KMS-11 (cell line): Measurements from ENCODE around the gene AACS.
"Not testable (repeated sequence)": the region's sequence is repeated elsewhere in the genome, so short reads cannot be mapped to it uniquely, and the experiment has no call there.

Experiments used
- H2AFZ ChIP-seq: fragments of 200-600 bp; sonication (generic); 2 replicates; pipeline ENCODE4 v1.6.1; 2016; ENCODE audit warnings: antibody characterized with exemption, mixed run types, low read depth
- H3K27ac ChIP-seq: fragments of 200-600 bp; sonication (generic); 2 replicates; pipeline ENCODE4 v1.6.1; 2016; ENCODE audit warnings: mild to moderate bottlenecking, mixed run types
- H3K27me3 ChIP-seq: fragments of 200-600 bp; sonication (generic); 2 replicates; pipeline ENCODE4 v1.6.1; 2017; ENCODE audit warnings: mild to moderate bottlenecking, low read depth, mixed run types, moderate library complexity; ENCODE audit not compliant: insufficient read depth
- H3K36me3 ChIP-seq: fragments of 200-600 bp; sonication (generic); 2 replicates; pipeline ENCODE4 v1.6.1; 2017; ENCODE audit warnings: mild to moderate bottlenecking, mixed run types; ENCODE audit not compliant: insufficient read depth
- H3K4me1 ChIP-seq: fragments of 200-600 bp; sonication (generic); 2 replicates; pipeline ENCODE4 v1.6.1; 2016; ENCODE audit warnings: mild to moderate bottlenecking, low read depth, mixed run types; ENCODE audit not compliant: poor library complexity, severe bottlenecking
- H3K4me2 ChIP-seq: fragments of 200-600 bp; sonication (generic); 2 replicates; pipeline ENCODE4 v1.7.0; 2016; ENCODE audit warnings: mild to moderate bottlenecking, mixed run types
- H3K4me3 ChIP-seq: fragments of 200-600 bp; sonication (generic); IDR thresholded peaks from 2 replicates; pipeline ENCODE4 v1.6.1; 2017; ENCODE audit warnings: low read depth, low read length, mixed read lengths; ENCODE audit not compliant: insufficient read depth
- H3K79me2 ChIP-seq: fragments of 200-600 bp; sonication (generic); 2 replicates; pipeline ENCODE4 v1.6.1; 2016; ENCODE audit warnings: low read depth, mixed run types; ENCODE audit not compliant: insufficient read depth
- H3K9ac ChIP-seq: fragments of 200-600 bp; sonication (generic); 2 replicates; pipeline ENCODE4 v1.6.1; 2016; ENCODE audit warnings: mild to moderate bottlenecking, mixed run types
- H4K20me1 ChIP-seq: fragments of 200-600 bp; sonication (generic); 2 replicates; pipeline ENCODE4 v1.6.1; 2016; ENCODE audit warnings: mild to moderate bottlenecking, mixed run types; ENCODE audit not compliant: insufficient read depth
- CTCF ChIP-seq: fragments of 200-600 bp; sonication (generic); conservative IDR thresholded peaks from 2 replicates; pipeline ENCODE4 v1.6.1; 2017; ENCODE audit warnings: low read depth, mild to moderate bottlenecking, antibody characterized with exemption, low read length, moderate library complexity, mixed read lengths

AACS gene

DNA sequence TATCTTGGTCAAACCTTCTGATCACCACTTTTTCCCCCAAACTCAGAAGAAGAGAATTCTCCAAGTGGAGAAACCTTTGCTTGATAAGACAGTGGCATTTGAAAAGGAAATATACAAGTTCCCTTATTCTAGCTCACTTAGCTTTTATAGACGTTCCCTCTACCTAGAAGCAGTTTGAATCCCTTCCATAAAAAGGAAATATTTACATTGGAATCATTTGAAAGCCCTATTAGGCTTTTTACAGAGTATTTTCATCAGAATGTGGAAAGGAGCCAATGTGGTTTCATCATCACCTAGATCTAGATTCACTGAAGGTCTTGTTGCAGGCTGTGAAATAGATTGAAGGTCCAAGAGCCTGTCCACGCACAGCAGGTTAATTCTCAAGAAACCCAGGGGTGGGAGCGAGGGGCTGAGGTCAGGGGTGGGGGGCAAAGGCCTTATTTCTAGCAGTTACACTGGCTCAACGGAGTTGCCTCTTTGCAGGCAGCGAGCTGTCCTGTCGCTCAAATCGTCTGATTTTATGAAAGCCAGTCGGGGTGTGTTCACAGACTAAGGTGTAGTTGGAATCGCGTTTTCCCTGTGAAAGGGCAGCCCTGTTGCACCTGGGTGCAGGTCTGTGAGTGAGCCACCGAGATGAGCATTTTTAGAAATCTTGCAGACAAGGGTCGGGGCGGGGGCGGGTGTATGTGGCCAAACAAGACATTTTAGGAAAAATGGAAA lies 45.6 kb downstream of the AACS start:
- no peak overlapping the region for H3K4me2 ChIP-seq
- no peak for TF ChIP-seq CTCF
- no peaks in the 10 kb centered on the region for H3K36me3 ChIP-seq

DNA sequence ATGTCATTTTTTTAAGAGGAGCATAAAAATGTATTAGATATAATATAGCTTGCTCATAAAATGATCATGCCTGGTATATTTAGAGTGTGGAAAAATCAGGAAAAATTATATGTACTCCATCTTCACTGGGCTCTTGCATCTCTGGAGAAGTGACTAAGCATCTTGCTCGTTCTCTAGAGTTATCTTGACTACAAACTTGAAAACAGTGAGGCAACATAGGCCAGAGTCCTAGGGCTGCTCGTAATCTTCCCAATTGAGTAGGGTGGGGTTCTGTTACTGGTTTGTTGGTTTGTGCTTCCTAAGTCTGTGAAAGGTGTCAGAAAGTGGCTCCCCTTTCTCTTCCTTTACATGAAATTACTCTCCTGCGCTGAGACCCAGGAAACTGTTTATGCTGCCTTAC lies 46.2 kb downstream of the AACS start:
- no peak overlapping the region for H2AFZ ChIP-seq
- H3K9ac ChIP-seq, result no peak overlapping the region
- no peaks in the 10 kb centered on the region for H4K20me1 ChIP-seq
- H3K79me2 ChIP-seq, result no peaks in the 10 kb centered on the region
- H3K36me3 ChIP-seq, result no peaks in the 10 kb centered on the region
- no peak overlapping the region for H3K27ac ChIP-seq
- no peak overlapping the region for H3K4me2 ChIP-seq
- no peak for TF ChIP-seq CTCF
- H3K27me3 ChIP-seq, result no peaks in the 10 kb centered on the region
- no peaks in the 10 kb centered on the region for H3K4me1 ChIP-seq
- no peak overlapping the region for H3K4me3 ChIP-seq

More for the DNA sequence above, 45.6 kb downstream of the AACS start:
- no peaks in the 10 kb centered on the region for H3K4me1 ChIP-seq
- H3K27ac ChIP-seq, result no peak overlapping the region
- H3K27me3 ChIP-seq, result no peaks in the 10 kb centered on the region
- H2AFZ ChIP-seq, result no peak overlapping the region
- H3K79me2 ChIP-seq, result no peaks in the 10 kb centered on the region
- H3K4me3 ChIP-seq, result no peak overlapping the region
- H4K20me1 ChIP-seq, result no peaks in the 10 kb centered on the region
- H3K9ac ChIP-seq, result no peak overlapping the region

DNA sequence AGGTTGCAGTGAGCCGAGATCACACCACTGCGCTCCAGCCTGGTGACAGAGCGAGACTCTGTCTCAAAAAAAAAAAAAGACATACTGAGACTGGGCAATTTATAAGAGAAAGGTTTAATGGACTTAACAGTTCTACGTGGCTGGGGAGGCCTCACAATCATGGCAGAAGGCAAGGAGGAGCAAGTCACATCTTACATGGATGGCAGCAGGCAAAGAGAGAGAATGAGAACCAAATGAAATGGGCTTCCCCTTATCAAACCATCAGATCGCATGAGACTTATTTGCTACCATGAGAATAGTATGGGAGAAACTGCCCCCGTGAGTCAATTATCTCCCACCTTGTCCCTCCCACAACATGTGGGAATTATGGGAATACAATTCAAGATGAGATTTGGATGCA lies 47.4 kb downstream of the AACS start:
- not testable (repeated sequence) for H3K36me3 ChIP-seq, H2AFZ ChIP-seq, H3K27me3 ChIP-seq, H3K4me3 ChIP-seq, H4K20me1 ChIP-seq, H3K79me2 ChIP-seq, H3K4me2 ChIP-seq, H3K27ac ChIP-seq, H3K4me1 ChIP-seq, H3K9ac ChIP-seq

DNA sequence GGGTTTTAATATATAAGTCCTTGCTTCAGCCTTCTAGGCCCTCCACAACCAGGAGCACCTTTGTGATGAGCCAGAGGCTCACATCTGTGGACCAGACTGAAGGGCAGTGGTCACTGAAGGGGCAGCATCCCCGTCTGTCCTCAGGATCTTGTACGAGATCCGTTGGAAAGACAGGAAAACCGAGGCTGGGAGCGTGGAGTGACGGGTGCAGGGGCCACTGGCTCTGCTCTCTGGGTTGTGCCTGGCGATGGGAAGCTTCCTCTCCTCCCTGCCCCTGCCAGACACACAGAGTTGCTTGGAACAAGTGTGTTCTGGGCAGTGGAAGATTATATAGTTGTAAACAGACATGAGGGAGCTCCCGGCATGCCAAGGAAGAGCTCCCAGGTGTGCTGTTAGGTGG lies 48.0 kb downstream of the AACS start:
- no peak overlapping the region for H3K4me2 ChIP-seq
- no peaks in the 10 kb centered on the region for H3K27me3 ChIP-seq
- H3K4me3 ChIP-seq, result no peak overlapping the region
- no peaks in the 10 kb centered on the region for H4K20me1 ChIP-seq
- no peaks in the 10 kb centered on the region for H3K36me3 ChIP-seq
- H3K27ac ChIP-seq, result no peak overlapping the region
- H3K79me2 ChIP-seq, result no peaks in the 10 kb centered on the region
- TF ChIP-seq CTCF, result no peak
- H3K9ac ChIP-seq, result no peak overlapping the region
- no peak overlapping the region for H2AFZ ChIP-seq
- H3K4me1 ChIP-seq, result no peaks in the 10 kb centered on the region

DNA sequence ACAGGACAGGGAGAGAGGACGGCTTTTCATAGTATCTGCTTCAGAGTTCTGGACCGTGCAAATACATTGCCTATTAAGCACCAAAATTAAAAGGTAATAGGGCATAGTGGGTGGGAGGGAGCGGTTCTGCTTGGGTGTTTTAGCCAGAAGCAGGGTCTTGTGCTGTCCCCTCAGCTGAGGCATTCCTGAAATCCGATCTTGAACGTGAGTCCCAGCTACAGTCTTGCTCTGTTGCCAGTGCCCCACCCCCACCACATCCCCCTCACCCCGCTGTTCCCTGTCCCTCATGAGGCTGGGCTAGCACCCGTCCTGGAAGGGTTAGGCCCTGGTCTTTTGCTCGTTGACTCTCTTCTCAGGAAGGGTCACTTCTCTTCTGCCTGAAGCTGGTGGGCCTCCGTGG lies 48.6 kb downstream of the AACS start:
- no peak for TF ChIP-seq CTCF
- no peak overlapping the region for H3K4me2 ChIP-seq
- no peaks in the 10 kb centered on the region for H4K20me1 ChIP-seq
- no peak overlapping the region for H2AFZ ChIP-seq
- H3K79me2 ChIP-seq, result no peaks in the 10 kb centered on the region
- H3K9ac ChIP-seq, result no peak overlapping the region
- no peaks in the 10 kb centered on the region for H3K27me3 ChIP-seq
- H3K4me3 ChIP-seq, result no peak overlapping the region
- no peaks in the 10 kb centered on the region for H3K4me1 ChIP-seq
- no peak overlapping the region for H3K27ac ChIP-seq
- no peaks in the 10 kb centered on the region for H3K36me3 ChIP-seq
